ENCODE data around the gene CTBP2. TPM values are rescaled to one million over a fixed set of nuclear protein-coding genes. Genes with fewer than 3 reads are reported as not detected.

CTBP2 gene
- 127 TPM in 2 replicates for total RNA-seq
- long read RNA-seq, partial matches to known transcripts: 13 of 31 reads
- long read RNA-seq, other reads (novel, unspliced or antisense): 17 of 31 reads

DNA sequence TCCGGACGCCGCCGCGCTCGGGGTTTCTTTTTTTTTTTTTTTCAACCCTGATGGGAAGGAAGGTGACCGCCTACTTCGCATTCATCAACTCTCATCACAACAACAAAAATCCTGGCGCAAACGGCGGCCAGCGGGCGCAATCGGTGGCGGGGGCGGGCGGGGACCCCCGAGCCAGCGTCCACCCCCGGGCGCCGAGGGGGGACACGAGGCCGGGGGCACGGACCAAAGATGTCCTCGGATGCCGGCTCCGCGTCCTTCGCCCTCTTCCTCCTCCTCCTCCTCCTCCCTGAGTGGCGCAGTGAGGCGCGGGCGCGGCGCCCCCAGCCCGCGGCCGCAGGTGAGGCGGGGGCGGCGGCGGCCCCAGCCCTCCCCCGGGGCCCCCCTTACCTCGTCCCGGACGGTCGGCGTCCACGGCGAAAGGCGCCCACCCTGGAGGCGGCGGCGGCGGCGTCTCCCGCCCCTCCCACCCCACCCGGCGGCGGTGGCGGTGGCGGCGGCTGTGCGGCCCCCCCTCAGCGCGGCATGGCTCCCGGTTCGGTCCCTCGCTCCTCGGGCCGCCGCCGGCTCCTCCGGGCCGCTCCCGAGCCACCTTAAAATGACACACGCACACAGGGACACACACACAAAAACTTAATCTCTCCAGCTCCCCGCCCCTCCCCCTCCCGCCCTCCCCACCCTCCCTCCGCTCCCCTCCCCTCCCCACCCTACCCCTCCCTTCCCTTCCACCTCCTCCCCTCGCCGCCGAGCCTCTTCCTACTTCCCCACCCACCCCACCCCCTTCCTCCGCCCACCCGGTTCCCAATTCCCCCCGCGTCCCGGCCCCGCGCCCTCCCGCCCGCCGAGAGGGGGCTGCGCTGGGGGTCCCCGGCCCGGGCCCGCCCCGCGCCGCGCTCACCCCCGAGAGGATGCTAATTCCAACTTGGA, at the start of gene CTBP2:
Gene CTBP2 (minus strand): TSS at position 632 of the 924 bp plus-strand sequence.
- Mint-ChIP-seq H3K27me3 (ENCODE audit: low read depth) (peaks cover 2% of the 10 kb centered on the region), H3K9me3 (no peaks in the 10 kb centered on the region), H3K36me3 (ENCODE audit: low read depth) (peaks cover 2% of the 10 kb centered on the region), H3K4me1 (peaks cover 44% of the 10 kb centered on the region), H3K27ac (ENCODE audit: unreplicated experiment) (peak within 1 kb of the TSS; percentile 83), H3K4me3 (peak within 1 kb of the TSS; percentile 96)
- DNase-seq (ENCODE audit: low read depth, low spot score): peak; percentile 52
- TF ChIP-seq, protein P1, sequence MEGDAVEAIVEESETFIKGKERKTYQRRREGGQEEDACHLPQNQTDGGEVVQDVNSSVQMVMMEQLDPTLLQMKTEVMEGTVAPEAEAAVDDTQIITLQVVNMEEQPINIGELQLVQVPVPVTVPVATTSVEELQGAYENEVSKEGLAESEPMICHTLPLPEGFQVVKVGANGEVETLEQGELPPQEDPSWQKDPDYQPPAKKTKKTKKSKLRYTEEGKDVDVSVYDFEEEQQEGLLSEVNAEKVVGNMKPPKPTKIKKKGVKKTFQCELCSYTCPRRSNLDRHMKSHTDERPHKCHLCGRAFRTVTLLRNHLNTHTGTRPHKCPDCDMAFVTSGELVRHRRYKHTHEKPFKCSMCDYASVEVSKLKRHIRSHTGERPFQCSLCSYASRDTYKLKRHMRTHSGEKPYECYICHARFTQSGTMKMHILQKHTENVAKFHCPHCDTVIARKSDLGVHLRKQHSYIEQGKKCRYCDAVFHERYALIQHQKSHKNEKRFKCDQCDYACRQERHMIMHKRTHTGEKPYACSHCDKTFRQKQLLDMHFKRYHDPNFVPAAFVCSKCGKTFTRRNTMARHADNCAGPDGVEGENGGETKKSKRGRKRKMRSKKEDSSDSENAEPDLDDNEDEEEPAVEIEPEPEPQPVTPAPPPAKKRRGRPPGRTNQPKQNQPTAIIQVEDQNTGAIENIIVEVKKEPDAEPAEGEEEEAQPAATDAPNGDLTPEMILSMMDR (conservative IDR thresholded peaks at IDR 0.05): no peak

DNA sequence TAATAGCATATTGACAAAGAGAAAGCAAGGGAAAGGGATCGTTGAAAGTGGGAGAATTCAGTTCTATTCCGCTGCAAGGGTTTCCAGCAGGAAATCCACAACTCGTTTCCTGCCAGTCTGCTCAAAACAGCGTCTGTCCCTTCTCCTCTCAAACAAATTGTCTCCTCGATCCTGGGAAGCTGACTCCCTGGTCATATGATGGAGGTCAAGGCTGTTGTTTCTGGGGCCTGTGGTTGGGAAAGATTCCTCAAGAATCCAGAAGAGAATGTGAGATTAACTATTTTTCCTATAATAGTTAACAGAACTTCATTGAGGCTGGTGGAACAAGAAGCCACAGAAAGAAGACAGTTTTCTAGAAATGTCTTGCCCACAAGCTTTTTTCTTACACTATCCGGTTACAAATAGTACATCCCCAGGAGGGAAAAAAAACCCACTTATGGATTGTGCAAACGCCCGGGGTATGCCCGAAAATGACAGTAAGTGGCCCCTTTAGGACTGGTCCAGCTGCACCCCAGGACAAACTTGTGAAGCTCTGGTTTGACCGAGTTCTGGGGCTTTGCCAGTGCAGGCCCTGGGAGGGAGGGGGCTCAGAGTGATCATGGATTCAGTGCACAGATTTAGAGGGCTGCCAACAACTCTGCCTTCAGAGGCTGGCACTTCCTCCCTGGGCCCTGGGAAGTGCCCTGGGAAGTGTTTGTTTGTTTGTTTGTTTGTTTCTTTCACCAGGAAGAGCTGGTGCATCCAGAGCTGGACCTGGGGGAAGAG, 49.4 kb upstream of the CTBP2 start:
- peak overlapping the region; percentile 87 for H3K27ac Mint-ChIP-seq (ENCODE audit: unreplicated experiment)
- H3K27me3 Mint-ChIP-seq (ENCODE audit: low read depth): no peaks in the 10 kb centered on the region
- TF ChIP-seq, protein P1 (conservative IDR thresholded peaks at IDR 0.05): no peak
- H3K4me1 Mint-ChIP-seq: peaks cover 44% of the 10 kb centered on the region
- H3K36me3 Mint-ChIP-seq (ENCODE audit: low read depth): no peaks in the 10 kb centered on the region
- no peaks in the 10 kb centered on the region for H3K9me3 Mint-ChIP-seq
- no peak overlapping the region for H3K4me3 Mint-ChIP-seq
- DNase-seq (ENCODE audit: low read depth, low spot score): no peak

DNA sequence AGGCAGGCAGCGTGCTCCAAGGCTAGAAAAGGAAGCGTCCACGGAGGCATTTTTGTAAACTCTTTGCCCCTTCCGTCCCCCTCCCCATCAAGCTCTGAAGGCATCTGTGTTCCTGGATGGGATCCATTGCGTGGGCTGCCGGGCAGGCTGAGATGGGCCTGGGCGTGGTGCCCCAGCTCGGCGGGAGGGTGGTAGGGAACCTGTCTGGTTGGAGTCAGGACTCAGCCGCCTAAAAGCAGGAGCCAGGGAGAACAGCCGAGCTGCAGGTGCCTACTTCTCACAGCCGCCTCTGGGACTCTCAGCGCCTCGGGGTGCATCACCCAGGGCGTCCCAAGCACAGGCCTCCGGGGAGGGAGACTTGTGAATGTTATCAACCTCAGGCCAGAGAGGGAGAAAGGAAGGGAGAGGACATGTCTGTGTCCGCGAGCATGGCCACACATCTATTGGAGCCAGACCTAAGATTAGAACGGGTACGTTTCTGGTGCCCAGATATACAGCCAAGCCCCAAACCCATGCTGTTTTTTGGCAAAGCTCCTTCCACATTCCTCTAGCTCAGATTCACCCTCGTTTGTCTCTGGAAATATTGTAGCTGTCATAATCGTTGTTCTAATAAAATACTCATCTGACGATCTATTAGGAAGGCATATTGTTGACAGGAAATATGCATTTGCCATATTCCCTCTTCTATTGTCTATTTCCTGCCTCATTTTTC, 48.6 kb upstream of the CTBP2 start:
- Mint-ChIP-seq H3K27ac (ENCODE audit: unreplicated experiment) (no peak overlapping the region), H3K36me3 (ENCODE audit: low read depth) (no peaks in the 10 kb centered on the region), H3K4me1 (peaks cover 39% of the 10 kb centered on the region), H3K9me3 (no peaks in the 10 kb centered on the region), H3K27me3 (ENCODE audit: low read depth) (no peaks in the 10 kb centered on the region), H3K4me3 (no peak overlapping the region)
- TF ChIP-seq, protein P1 (conservative IDR thresholded peaks at IDR 0.05): no peak
- DNase-seq (ENCODE audit: low read depth, low spot score): no peak

DNA sequence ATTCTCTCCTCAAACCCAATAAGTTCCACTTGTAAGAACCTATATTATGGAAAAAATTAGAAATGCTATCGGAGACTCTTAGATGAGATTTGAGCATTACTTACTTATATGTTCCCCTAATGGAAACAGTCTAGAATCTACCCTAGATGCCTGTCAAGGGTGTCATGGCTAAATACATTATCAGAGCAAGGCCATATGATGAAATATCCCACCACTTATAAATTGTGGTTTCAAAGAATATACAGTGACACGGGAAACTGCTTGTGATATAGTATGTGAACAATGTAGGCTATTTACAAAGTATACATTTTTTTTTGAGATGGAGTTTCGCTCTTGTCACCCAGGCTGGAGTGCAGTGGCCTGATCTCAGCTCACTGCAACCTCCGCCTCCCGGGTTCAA, 46.3 kb upstream of the CTBP2 start:
- H3K9me3 Mint-ChIP-seq: no peaks in the 10 kb centered on the region
- peaks cover 24% of the 10 kb centered on the region for H3K4me1 Mint-ChIP-seq
- H3K27ac Mint-ChIP-seq (ENCODE audit: unreplicated experiment): no peak overlapping the region
- no peaks in the 10 kb centered on the region for H3K27me3 Mint-ChIP-seq (ENCODE audit: low read depth)
- TF ChIP-seq, protein P1 (conservative IDR thresholded peaks at IDR 0.05): no peak
- H3K36me3 Mint-ChIP-seq (ENCODE audit: low read depth): no peaks in the 10 kb centered on the region
- no peak for DNase-seq (ENCODE audit: low read depth, low spot score)
- H3K4me3 Mint-ChIP-seq: no peak overlapping the region

DNA sequence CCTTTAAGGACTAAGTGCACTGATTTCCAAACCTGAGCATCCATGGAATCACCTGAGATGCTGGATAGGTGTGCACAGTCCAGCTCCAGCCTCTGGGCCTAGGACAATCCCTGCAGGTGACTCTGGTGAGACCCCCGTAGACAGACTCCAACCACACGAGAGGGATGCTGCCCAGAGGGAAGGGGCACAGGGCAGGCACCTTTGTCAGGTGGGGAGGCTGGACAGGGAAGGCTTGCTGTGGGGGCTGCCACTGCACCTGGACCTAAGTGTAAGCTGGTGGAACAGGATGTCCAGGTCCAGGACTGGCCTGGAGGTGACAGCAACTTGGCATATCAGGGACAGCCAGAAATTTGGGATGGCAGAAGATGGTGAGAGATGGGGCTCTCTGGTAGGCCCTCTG, 45.1 kb upstream of the CTBP2 start:
- H3K4me3 Mint-ChIP-seq: no peak overlapping the region
- H3K4me1 Mint-ChIP-seq: peaks cover 24% of the 10 kb centered on the region
- H3K9me3 Mint-ChIP-seq: no peaks in the 10 kb centered on the region
- TF ChIP-seq, protein P1 (conservative IDR thresholded peaks at IDR 0.05): no peak
- no peak for DNase-seq (ENCODE audit: low read depth, low spot score)
- no peak overlapping the region for H3K27ac Mint-ChIP-seq (ENCODE audit: unreplicated experiment)
- H3K36me3 Mint-ChIP-seq (ENCODE audit: low read depth): no peaks in the 10 kb centered on the region
- H3K27me3 Mint-ChIP-seq (ENCODE audit: low read depth): no peaks in the 10 kb centered on the region
